HG02588 (cell line): ENCODE results near the gene ASPG.

Source experiments
- ATAC-seq: cut with Tn5 transposase; IDR thresholded peaks from one replicate; pipeline ENCODE4 v1.9.1; 2021; ENCODE audit warnings: mild to moderate bottlenecking, moderate library complexity; ENCODE audit not compliant: unreplicated experiment

Gene ASPG

GRCh38 chr14:104075530-104076151 is 9.9 kb upstream of the ASPG start:
- no peak for ATAC-seq

GRCh38 chr14:104076743-104077142 is 8.8 kb upstream of the ASPG start:
- no peak for ATAC-seq

- peak; percentile 70 for ATAC-seq
These were observed 7.5 kb upstream of the ASPG start for GRCh38 chr14:104078031-104078455.

- no peak for ATAC-seq
These were observed 4.9 kb upstream of the ASPG start for GRCh38 chr14:104080376-104081260.

- ATAC-seq: no peak
These were observed 4.2 kb upstream of the ASPG start for GRCh38 chr14:104081261-104081835.

- no peak for ATAC-seq
These were observed 3.5 kb upstream of the ASPG start for GRCh38 chr14:104081951-104082464.

GRCh38 chr14:104082807-104083206 is 2.7 kb upstream of the ASPG start:
- no peak for ATAC-seq

GRCh38 chr14:104084251-104085002 is 1.1 kb upstream of the ASPG start:
- no peak for ATAC-seq

- ATAC-seq: no peak
These were observed 345 bp downstream of the ASPG start for GRCh38 chr14:104085889-104086201.

GRCh38 chr14:104086210-104086660 is 735 bp downstream of the ASPG start:
- no peak for ATAC-seq

- no peak for ATAC-seq
These were observed 1.4 kb downstream of the ASPG start for GRCh38 chr14:104086661-104087461.

- no peak for ATAC-seq
These were observed 2.0 kb downstream of the ASPG start for GRCh38 chr14:104087505-104087904.

- ATAC-seq: no peak
These were observed 2.7 kb downstream of the ASPG start for GRCh38 chr14:104087981-104088850.

- no peak for ATAC-seq
These were observed 4.7 kb downstream of the ASPG start for GRCh38 chr14:104090071-104090748.

GRCh38 chr14:104091061-104091926 is 5.8 kb downstream of the ASPG start:
- no peak for ATAC-seq

- ATAC-seq: no peak
These were observed 6.6 kb downstream of the ASPG start for GRCh38 chr14:104091927-104092771.

GRCh38 chr14:104092931-104093365 is 7.4 kb downstream of the ASPG start:
- no peak for ATAC-seq
